NCI-H82 treated with DMSO at 0.1 percent for 48 hours (cell line): ENCODE data around the gene PIK3R3.

Source experiments
- DNase-seq: peaks from one replicate; lab custom pipeline; 2025; ENCODE audit not compliant: unreplicated experiment; lab: John Stamatoyannopoulos, UW

The PIK3R3 gene

DNA sequence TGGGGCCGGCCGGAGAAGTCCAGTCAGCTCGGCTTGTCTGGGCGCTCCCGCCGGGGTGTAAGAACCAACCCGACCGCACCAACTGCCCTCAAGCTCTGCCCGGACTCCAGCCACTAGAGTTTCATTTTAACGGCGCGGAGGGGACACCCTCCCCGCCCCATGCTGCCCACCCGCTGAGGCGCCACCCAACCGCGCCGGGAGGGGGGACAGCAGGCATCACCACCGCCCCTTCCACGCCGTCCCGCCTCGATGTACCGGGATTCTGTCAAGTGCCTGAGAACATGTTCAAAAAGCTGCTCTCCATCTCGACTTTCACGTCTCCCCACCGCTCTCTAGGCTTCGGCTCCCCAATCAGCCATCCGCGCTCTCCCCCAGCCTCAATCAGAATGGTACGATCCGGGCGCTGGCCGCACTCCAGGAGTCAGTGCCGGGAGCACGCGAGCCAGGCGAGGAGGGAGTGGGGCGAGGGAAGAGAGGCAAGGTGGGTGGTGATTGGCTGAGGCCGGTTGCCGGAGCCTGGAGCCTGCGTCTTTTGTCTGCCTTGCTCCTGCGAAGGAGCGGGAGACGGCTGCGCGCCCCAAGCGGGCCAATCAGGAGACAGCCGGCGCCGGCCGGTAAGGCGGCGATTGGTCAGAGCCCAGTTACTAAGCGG, at the start of gene PIK3R3:
TSS of gene PIK3R3 (minus strand) at position 101 of the 652 bp plus-strand sequence. CDS start 677 bp downstream, outside the sequence.
- DNase-seq, result peak; percentile 98

- DNase-seq, result no peak
Measured at GRCh38 chr1:46181343-46182260, 49.2 kb upstream of the PIK3R3 start.

GRCh38 chr1:46180082-46180616, 47.7 kb upstream of the PIK3R3 start:
- DNase-seq, result no peak

DNA sequence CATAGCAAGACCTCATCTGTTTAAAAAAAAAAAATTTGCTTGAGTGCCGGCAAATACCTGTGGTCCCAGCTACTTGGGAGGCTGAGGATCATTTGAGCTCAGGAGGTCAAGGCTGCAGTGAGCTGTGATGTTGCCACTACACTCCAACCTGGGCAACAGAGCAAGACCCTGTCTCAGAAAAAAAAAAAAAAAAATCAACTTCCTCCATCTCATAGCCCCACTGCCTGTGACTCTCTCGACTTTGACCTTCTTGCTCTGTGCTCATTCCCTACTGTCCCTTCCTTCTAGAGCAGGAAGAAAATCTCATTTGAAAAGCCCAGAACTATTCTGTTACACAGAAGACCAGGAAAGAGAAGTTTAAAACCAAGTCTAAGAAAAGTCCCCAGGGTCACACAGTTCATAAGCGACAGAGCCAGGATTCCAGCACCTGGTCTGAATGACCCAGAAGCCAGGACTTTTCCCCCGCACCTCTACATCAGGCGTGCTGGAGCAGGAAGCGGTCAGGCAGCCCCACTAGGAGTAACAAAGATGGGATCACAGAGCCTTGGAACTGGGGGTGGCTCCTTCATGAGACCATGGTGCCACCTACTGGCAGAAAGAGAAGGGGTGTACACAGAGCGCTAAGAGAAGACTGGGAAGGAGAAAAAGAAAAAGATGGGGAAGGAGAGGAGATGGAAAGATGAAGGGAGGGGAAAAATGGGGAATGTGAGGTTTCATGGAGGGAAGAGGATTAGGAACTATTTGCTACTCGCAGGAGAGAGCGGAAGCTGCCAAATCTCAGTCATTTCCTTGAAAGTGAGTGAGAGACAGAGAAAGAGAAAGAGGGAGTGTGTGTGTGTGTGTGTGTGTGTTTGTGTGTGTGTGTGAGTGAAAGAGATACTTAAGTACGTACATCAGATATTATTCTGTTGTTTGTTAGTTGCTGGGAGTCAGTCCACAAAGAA, 47.0 kb upstream of the PIK3R3 start:
- DNase-seq, result peak; percentile 86

DNA sequence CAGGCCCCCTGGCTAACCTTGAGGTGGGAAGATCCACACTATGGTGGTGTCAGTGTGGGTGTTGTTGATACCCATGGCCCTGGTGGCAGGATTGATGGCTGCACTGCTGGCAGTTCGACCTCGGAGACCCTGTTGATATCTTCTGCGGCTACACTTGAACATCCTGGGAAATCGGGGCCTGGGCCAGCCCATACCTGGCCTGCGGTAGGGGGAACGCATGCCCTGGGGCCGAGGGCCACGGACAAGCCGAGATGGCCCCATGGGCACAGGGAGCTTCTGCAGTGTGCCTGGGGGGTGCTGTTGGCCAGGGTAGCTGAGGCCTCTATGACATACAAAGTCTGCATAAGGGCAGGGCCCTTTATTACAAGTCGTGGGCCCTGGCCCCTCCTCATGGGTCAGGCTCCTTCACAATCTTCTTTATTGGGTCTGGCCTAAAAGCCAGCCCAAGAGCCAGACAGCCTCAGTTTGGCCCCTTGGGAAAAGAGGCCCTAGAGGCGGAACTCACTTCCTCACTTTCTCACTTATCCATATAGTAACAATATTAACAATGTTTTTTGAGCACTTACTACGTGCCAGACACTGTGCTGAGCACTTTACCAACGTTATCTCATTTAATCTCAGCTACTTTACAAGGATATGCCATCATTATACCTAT, 43.9 kb upstream of the PIK3R3 start, which contains the start of gene P3R3URF:
TSS of gene P3R3URF (minus strand) at position 278 of the 655 bp plus-strand sequence. CDS start at position 261, 17 bp downstream.
- DNase-seq, result no peak

DNA sequence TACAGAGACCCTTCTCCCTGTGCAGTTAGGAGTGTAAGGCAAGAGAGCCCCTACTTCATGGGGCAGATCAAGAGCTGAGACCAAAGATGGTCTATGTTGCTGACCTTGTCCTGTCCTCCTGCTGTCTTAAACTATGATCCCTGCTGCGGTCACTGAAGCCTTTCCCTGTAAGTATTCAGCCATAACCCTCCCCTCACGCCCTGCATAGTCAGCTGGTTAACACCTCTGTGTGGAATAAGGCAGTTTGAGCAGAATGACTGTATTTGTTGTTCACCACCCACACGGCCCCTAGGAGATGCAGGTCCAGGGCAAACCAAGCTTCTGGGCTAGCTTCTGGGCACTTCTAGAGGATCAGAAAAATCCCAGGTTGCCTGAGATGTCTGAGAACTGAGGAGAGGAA, 42.8 kb upstream of the PIK3R3 start:
- DNase-seq, result no peak

DNA sequence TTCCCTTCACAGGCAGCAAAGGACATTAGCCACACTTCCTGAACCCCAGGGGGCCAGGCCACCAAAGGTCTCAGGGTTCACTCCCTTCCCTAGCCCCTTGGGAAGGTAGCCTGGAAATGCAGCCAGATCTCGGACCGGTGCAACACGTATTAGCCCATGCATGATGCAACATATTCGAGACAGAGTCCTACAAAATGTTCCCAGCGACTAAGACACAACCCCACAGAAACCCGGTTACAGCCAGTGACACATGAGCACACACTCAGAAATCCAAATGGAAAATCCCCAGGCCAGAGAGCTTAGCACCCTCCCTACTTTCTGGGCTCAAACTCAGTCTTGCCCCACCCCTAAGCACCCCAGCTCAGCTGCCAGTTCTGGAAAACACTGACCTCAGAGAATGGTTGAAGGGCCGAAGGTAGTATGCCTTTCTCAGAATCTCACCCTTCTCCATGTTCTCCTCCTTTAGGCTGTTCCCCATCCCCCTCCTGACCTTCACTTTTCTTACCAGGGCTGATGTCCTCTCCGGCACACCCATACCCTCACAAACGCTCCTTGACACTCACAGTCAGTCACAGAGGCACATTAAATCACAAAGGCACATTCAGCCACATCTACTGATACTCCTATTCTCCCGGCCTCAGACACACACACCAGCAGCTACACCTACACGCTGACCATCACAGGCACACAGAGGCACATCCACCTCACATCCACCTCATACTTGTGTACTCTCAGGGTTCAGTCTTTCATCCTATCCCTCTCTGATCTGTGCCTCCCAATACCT, 42.2 kb upstream of the PIK3R3 start, which contains the start of gene TSPAN1:
TSS of gene TSPAN1 (plus strand) at position 640 of the 784 bp plus-strand sequence. CDS start 6,021 bp downstream, outside the sequence.
- no peak for DNase-seq

DNA sequence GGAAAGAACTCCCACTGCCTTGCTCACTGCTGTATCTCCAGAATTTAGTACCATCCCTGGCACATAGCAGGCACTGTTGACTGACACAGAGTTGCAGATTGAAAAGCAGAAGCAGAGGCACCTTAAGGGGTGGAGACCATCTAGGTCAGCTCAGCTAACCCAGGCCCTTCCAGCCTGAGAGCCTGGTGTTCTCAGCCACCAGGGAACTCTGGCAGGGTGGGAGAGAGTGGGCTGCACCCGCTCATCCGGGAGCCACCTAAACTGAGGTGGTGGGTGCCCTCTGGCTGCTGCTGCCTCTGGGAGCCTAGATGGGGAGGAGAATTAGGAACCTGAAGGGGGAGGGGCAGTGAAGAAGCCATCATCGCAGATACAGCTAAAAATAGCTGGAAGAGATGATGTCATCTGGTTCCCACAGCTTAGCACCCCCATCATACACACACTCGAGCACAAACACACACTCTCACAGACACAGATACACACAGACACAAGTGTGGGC, 41.0 kb upstream of the PIK3R3 start:
- no peak for DNase-seq

DNA sequence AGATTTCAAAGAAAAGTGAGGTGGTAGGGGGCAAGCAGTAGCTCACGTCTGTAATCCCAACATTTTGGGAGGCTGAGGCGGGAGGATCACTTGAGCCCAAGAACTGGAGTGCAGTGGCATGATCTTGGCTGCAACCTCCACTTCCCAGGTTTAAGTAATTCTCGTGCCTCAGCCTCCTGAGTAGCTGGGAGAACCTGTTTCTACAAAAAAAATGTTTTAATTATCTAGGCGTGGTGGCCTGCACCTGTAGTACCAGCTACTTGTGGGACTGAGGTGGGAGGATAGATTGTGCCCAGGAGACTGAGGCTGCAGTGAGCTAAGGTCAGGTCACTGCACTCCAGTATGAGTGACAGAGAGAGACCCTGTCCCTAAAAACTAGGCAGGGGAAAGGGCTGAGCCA, 39.9 kb upstream of the PIK3R3 start:
- no peak for DNase-seq

DNA sequence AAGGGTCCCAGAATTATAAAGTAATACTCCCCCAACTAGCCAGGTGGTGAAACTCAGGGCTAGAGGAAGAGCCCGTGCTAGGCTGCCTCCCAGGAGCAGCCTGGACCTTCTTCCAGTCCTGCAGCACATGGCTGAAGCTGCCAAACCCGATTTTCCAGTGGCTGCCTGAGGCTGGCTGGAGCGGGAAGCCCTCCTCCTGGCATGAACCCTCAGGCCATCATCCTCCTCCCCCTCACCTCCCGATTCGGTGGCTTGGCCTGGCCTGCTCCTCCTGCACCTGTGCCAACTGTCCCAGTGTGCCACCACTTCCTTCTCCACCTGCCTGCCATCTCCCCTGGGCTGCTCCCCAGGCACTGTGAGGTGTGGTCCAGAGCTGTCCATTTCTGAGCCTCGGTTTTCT, 39.4 kb upstream of the PIK3R3 start:
- no peak for DNase-seq

GRCh38 chr1:46171351-46171750, 38.9 kb upstream of the PIK3R3 start:
- no peak for DNase-seq

GRCh38 chr1:46169811-46170454, 37.5 kb upstream of the PIK3R3 start:
- no peak for DNase-seq

DNA sequence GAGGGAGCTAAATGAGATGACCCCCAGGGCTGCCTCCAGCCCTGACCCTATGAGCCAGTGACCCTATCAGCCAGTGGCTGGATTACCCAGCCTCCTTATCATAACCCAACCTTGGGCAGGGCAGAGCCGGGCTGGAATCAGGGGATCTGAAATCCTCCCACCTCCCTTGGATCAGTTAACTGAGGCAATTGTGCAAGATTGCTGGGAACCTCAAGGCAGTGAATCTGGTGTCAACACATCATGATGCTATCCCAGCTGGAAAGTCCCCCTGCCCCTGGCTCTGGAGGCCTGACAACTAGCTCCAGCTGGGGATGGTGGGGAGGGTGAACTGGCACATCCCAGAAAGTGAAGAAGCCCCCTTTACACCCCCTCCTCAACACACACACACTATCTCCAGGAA, 36.0 kb upstream of the PIK3R3 start:
- no peak for DNase-seq

DNA sequence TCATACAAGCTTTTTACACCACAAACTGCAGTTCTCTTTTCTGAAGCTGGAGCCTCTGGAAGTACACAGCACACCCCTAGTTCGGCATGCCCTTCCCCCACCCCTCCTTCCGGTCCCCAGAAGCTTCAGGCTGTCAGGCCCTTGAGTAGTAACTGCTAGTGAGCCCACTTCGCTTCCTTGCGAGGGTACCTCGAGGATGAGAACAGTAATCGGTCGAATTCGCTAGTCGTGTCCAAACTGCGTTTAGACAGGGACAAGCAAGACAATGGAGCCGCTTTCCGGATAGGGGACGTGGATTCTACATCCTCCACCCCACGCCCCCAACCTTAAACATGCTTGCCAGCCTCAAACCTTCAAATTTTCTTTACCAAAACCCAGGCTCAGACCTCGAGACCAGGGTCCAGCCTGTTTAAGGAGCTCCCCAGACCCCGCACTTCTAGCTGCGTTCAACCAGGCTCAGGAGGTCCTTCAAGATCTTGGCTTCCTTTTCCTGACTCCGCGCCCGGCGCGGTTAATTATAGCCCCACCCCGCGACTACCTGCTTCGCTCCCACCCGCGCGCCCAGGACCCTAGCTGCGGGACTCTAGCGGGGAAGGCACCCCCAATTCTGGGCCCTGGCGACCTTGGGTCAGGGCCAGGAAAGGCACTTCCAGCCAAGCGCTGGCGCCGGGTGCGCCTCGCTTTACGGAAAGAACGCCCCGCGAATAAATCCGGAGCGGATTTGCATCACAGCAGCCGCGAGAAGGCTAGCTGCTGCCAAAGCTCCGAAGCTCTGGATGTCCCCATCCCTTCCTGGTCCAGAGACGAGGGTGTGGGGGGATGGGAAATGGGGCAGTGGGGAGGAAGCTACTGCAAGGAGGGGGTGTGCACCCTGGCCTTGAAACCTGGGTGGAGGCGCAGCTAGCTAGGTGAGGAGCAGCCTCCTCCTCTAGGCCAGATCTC, 34.4 kb upstream of the PIK3R3 start:
- no peak for DNase-seq

GRCh38 chr1:46160212-46160611, 27.8 kb upstream of the PIK3R3 start:
- no peak for DNase-seq

GRCh38 chr1:46159516-46159915, 27.1 kb upstream of the PIK3R3 start:
- no peak for DNase-seq
